ENCODE measurements around the gene ANKRD44.

ANKRD44 gene

GRCh38 chr2:197238043-197238365 lies 72.6 kb downstream of the ANKRD44 start:
- no peak for DNase-seq (ENCODE audit: low read depth in 2 of 2)

- no peak for DNase-seq (ENCODE audit: low read depth in 2 of 2)
Measured at GRCh38 chr2:197237291-197238042, 73.1 kb downstream of the ANKRD44 start.

- DNase-seq (ENCODE audit: low read depth in 2 of 2) = no peak
Measured at GRCh38 chr2:197236816-197237215, 73.8 kb downstream of the ANKRD44 start.

GRCh38 chr2:197236159-197236558 lies 74.4 kb downstream of the ANKRD44 start:
- DNase-seq (ENCODE audit: low read depth in 2 of 2) = no peak

- no peak for DNase-seq (ENCODE audit: low read depth in 2 of 2)
Measured at GRCh38 chr2:197235711-197236110, 74.9 kb downstream of the ANKRD44 start.

- DNase-seq (ENCODE audit: low read depth in 2 of 2) = no peak
Measured at GRCh38 chr2:197234671-197235191, 75.8 kb downstream of the ANKRD44 start.

GRCh38 chr2:197233473-197233872 lies 77.1 kb downstream of the ANKRD44 start:
- no peak for DNase-seq (ENCODE audit: low read depth in 2 of 2)

GRCh38 chr2:197232010-197232409 lies 78.6 kb downstream of the ANKRD44 start:
- no peak for DNase-seq (ENCODE audit: low read depth in 2 of 2)

- no peak for DNase-seq (ENCODE audit: low read depth in 2 of 2)
Measured at GRCh38 chr2:197229509-197230443, 80.8 kb downstream of the ANKRD44 start.

- DNase-seq (ENCODE audit: low read depth in 2 of 2) = no peak
Measured at GRCh38 chr2:197223451-197223850, 87.1 kb downstream of the ANKRD44 start.

GRCh38 chr2:197219636-197220035 lies 90.9 kb downstream of the ANKRD44 start:
- no peak for DNase-seq (ENCODE audit: low read depth in 2 of 2)

GRCh38 chr2:197217541-197217940 lies 93.0 kb downstream of the ANKRD44 start:
- DNase-seq (ENCODE audit: low read depth in 2 of 2) = no peak

- DNase-seq (ENCODE audit: low read depth in 2 of 2) = no peak
Measured at GRCh38 chr2:197216361-197216979, 94.1 kb downstream of the ANKRD44 start.

GRCh38 chr2:197215748-197216360 lies 94.7 kb downstream of the ANKRD44 start:
- no peak for DNase-seq (ENCODE audit: low read depth in 2 of 2)

GRCh38 chr2:197212344-197213262 lies 98.0 kb downstream of the ANKRD44 start:
- DNase-seq (ENCODE audit: low read depth in 2 of 2) = no peak

GRCh38 chr2:197211881-197212342 lies 98.7 kb downstream of the ANKRD44 start:
- DNase-seq (ENCODE audit: low read depth in 2 of 2) = no peak

GRCh38 chr2:197210430-197210829 lies 100.2 kb downstream of the ANKRD44 start:
- no peak for DNase-seq (ENCODE audit: low read depth in 2 of 2)

- no peak for DNase-seq (ENCODE audit: low read depth in 2 of 2)
Measured at GRCh38 chr2:197209742-197210408, 100.7 kb downstream of the ANKRD44 start.

- DNase-seq (ENCODE audit: low read depth in 2 of 2) = no peak
Measured at GRCh38 chr2:197209246-197209645, 101.3 kb downstream of the ANKRD44 start.

- DNase-seq (ENCODE audit: low read depth in 2 of 2) = no peak
Measured at GRCh38 chr2:197208841-197209240, 101.7 kb downstream of the ANKRD44 start.
